GM12874 (cell line): Measurements from ENCODE around the gene USH2A.

Experiments
- TF ChIP-seq, protein P1 (sequence below): IDR thresholded peaks from 2 replicates; pipeline ENCODE4 v1.5.1; 2011; ENCODE audit warnings: low read depth, mild to moderate bottlenecking, control low read depth, low read length, moderate library complexity; ENCODE audit not compliant: insufficient read depth

Gene USH2A

DNA sequence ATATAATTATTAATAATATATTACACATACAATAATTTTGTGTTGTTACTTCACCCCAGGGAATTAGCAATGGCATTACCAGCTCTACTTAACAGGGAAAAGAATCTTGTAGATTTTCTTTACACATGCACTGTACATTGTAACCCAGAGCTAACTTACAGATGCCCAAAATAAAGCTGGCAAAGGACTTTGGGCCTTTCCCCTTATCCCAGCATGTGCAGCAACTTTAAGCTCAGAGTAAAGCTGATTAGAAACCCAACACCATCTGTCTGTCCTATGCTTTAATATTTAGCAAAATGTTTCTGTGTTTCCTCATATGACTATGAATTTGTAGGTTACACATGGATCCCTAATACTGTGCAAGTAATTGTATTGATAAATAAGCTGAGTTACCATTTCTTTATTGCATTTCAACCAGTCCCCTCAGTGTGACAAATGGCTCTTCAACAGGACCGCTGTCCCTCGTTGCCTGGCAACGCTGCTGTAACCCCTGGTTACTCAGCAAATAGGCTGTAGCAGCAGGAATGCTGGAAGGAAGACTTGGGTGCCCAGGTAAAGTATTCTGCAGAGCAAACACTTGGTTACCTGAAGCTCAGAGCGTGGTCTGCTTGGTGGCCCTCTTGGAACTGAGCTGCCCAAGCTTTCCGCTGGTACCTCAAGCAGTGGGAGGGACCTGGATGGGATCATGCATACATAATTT, at the start of gene USH2A:
USH2A (minus strand) TSS at position 628 of the 700 bp plus-strand sequence. CDS start 1,112 bp downstream, outside the sequence.
- TF ChIP-seq, protein P1, sequence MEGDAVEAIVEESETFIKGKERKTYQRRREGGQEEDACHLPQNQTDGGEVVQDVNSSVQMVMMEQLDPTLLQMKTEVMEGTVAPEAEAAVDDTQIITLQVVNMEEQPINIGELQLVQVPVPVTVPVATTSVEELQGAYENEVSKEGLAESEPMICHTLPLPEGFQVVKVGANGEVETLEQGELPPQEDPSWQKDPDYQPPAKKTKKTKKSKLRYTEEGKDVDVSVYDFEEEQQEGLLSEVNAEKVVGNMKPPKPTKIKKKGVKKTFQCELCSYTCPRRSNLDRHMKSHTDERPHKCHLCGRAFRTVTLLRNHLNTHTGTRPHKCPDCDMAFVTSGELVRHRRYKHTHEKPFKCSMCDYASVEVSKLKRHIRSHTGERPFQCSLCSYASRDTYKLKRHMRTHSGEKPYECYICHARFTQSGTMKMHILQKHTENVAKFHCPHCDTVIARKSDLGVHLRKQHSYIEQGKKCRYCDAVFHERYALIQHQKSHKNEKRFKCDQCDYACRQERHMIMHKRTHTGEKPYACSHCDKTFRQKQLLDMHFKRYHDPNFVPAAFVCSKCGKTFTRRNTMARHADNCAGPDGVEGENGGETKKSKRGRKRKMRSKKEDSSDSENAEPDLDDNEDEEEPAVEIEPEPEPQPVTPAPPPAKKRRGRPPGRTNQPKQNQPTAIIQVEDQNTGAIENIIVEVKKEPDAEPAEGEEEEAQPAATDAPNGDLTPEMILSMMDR, result no peak

DNA sequence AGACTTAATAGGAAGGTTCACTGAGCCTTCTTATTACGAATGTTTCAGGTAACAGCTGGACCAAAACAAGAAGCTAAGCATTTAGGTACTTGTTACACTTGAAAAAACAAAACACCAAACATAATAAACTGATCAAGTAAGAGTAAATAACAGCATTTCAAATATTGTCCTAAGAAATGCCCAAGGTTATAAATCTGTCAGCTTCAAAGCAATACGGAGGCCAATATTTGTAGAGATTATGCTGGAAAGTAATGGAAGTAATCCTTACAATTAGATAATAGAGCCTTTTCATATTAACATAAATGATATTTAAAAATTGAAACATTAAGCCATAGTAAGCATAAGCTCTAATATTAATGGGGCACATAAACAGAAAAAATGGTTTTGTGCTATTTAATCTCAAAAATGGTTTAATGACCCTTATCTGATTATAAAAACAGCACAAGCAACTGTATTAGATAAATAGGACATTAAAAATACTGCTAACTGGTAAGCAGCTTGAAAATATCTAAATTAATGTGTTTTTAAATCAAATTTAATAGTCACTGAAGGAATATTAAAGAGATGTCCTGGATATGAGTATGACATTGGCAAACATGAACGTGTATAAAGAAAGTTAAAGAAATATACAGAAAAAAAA, 43.0 kb upstream of the USH2A start:
- TF ChIP-seq, protein P1, result no peak

DNA sequence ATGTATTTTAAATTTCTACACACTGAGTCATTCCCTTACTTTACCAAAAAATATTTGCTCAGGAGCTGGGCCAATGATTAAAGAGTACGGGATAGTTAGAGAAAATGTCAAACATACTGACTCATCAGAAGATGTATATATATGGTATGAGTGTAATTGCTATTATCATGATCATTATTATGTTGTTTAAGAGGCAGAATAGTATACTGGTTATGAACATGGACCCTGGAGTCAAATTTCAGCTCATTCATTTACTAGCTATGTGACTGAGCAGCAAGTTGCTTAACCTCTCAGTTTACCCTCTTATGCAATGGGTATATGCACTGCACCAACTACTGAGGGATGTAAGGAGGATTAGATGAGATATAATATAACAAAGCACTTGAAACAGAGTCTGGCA, 41.2 kb upstream of the USH2A start:
- TF ChIP-seq, protein P1, result no peak

- TF ChIP-seq, protein P1, result no peak
Measured at GRCh38 chr1:216462066-216462775, 39.0 kb upstream of the USH2A start.

- TF ChIP-seq, protein P1, result no peak
Measured at GRCh38 chr1:216461466-216461865, 38.2 kb upstream of the USH2A start.

DNA sequence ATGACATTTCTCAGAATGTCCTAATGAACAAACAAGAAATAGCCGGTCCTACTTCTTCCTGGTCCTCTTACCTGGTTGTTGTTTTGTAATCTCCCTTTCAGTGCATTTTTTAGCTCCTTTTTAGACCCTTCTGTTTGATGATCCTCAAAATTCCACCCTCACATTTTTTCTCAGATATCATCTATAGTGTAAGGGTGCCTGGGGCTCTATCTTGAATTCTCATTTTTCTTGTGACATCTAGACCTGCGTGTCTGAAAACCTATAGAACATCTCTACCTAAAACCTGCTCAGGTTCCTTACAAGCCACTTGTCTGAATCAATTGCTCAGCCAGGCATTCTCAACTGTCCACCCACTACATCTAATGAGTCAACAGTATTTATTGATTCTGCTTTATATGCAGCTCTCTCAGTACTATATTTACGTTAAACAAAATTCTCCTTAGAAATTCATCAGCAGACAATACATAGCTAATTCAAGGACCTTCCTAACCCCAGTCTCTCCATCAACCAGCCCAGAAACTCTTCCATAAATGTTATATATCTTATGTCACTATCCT, 36.5 kb upstream of the USH2A start:
- TF ChIP-seq, protein P1, result no peak

- TF ChIP-seq, protein P1, result no peak
Measured at GRCh38 chr1:216458812-216459211, 35.6 kb upstream of the USH2A start.
